Stimulated activated CD4-positive, alpha-beta T cell treated with anti-CD3 and anti-CD28 coated beads, Interleukin-1b, Interleukin-23, amount 100 ng/mL, for 4 hours (primary cell): Measurements from ENCODE around the gene M1AP.
A peak's percentile ranks its signal among the peaks of the same experiment; 100 is the strongest.

ENCODE experiments used
- DNase-seq, 2 donors: peaks; one replicate each; pipeline ENCODE4 v3.0.0-alpha.2; 2020; ENCODE audit warnings: low read depth in 2 of 2

The M1AP gene

GRCh38 chr2:74524955-74525716 lies 123.0 kb downstream of the M1AP start:
- DNase-seq, result no peak

GRCh38 chr2:74524005-74524404 lies 124.1 kb downstream of the M1AP start:
- no peak for DNase-seq

GRCh38 chr2:74522516-74522915 lies 125.6 kb downstream of the M1AP start:
- DNase-seq, result no peak

GRCh38 chr2:74516650-74517049 lies 131.5 kb downstream of the M1AP start:
- DNase-seq, result no peak

GRCh38 chr2:74515981-74516633 lies 132.0 kb downstream of the M1AP start:
- peak; percentile 71 to 75 for DNase-seq

- no peak for DNase-seq
These were observed 132.7 kb downstream of the M1AP start for GRCh38 chr2:74515271-74515980.

- no peak for DNase-seq
These were observed 133.5 kb downstream of the M1AP start, which contains the start of gene TLX2 for GRCh38 chr2:74514368-74515270. TLX2 (plus strand) TSS chr2:74514450; CDS start chr2:74514807, 357 bp downstream.

GRCh38 chr2:74513605-74514367 lies 134.3 kb downstream of the M1AP start:
- peak in 1 of 2 donors; percentile 26 for DNase-seq

GRCh38 chr2:74512744-74513604 lies 135.2 kb downstream of the M1AP start:
- no peak for DNase-seq

- DNase-seq, result no peak
These were observed 136.8 kb downstream of the M1AP start for GRCh38 chr2:74511104-74511989.

- no peak for DNase-seq
These were observed 137.9 kb downstream of the M1AP start for GRCh38 chr2:74510272-74510671.

GRCh38 chr2:74507926-74508520 lies 140.1 kb downstream of the M1AP start:
- no peak for DNase-seq
